ENCODE results near the gene OVAAL. TPM values are rescaled to one million over a fixed set of nuclear protein-coding genes. Genes with fewer than 3 reads are reported as not detected.

Gene OVAAL
- total RNA-seq, 2 donors from 2014 or later, result not detected

DNA sequence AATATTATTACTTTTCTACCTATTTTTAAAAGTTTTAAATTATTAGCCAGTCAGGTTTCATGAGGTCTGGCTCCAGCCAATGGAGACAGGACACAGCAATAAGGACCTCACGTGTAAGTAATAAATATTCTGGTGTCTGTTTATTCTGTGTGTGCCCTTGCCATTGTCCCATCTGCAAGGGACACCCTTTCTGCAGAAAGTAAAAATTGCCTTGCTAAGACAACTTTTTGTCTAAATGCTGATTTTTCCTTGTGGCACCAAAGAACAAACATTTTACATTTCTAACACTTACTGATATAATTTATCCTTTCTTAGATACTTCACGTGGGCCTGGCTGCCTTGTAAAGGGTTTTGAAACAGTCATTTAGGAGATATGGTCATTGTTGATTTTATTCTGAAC, 29.4 kb downstream of the OVAAL start:
- Histone ChIP-seq H3K27me3 (replicated peaks; ENCODE audit: insufficient read depth) (no peaks in the 10 kb centered on the region), H3K4me1 (ENCODE audit: control insufficient read depth in 1 of 2, low read depth in 2 of 2) (peaks cover 13 to 26% of the 10 kb centered on the region in 2 donors), H3K4me3 (no peak overlapping the region), H3K36me3 (no peaks in the 10 kb centered on the region), H3K27ac (peak overlapping the region in 1 of 2 donors; percentile 70), H3K9me3 (peaks cover 5% of the 10 kb centered on the region)
- no peak for ATAC-seq (ENCODE audit: insufficient number of reproducible peaks, low FRiP score, low read depth)
- TF ChIP-seq, protein P1, sequence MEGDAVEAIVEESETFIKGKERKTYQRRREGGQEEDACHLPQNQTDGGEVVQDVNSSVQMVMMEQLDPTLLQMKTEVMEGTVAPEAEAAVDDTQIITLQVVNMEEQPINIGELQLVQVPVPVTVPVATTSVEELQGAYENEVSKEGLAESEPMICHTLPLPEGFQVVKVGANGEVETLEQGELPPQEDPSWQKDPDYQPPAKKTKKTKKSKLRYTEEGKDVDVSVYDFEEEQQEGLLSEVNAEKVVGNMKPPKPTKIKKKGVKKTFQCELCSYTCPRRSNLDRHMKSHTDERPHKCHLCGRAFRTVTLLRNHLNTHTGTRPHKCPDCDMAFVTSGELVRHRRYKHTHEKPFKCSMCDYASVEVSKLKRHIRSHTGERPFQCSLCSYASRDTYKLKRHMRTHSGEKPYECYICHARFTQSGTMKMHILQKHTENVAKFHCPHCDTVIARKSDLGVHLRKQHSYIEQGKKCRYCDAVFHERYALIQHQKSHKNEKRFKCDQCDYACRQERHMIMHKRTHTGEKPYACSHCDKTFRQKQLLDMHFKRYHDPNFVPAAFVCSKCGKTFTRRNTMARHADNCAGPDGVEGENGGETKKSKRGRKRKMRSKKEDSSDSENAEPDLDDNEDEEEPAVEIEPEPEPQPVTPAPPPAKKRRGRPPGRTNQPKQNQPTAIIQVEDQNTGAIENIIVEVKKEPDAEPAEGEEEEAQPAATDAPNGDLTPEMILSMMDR (IDR thresholded peaks at IDR 0.05), result no peak
- no peak for DNase-seq (ENCODE audit: low spot score)

DNA sequence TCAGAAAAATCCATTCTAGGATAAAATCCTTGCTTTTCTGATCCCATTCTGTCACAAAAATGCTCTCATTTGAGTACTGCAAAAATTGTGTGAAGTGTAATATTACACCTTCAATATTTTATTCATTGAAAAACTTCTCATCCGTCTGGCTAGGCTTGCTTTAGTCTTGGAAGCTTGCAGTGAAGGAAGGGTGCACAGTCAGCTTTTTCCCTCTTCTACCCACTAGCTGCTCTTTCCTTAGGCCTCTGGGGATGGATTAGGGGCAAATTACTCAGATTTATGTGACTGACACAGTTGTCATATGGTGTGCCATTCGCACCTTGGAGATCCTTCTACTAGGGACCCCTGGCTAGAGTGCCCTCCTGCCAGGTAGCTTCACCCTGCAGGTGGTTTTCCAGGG, 32.1 kb downstream of the OVAAL start:
- Histone ChIP-seq H3K27me3 (replicated peaks; ENCODE audit: insufficient read depth) (no peaks in the 10 kb centered on the region), H3K27ac (no peak overlapping the region), H3K9me3 (peaks cover 5% of the 10 kb centered on the region), H3K4me3 (no peak overlapping the region), H3K36me3 (no peaks in the 10 kb centered on the region), H3K4me1 (ENCODE audit: control insufficient read depth in 1 of 2, low read depth in 2 of 2) (peaks cover 9 to 14% of the 10 kb centered on the region in 2 donors)
- ATAC-seq (ENCODE audit: insufficient number of reproducible peaks, low FRiP score, low read depth) (no peak), DNase-seq (ENCODE audit: low spot score) (no peak)
- TF ChIP-seq, protein P1 (IDR thresholded peaks at IDR 0.05), result no peak

DNA sequence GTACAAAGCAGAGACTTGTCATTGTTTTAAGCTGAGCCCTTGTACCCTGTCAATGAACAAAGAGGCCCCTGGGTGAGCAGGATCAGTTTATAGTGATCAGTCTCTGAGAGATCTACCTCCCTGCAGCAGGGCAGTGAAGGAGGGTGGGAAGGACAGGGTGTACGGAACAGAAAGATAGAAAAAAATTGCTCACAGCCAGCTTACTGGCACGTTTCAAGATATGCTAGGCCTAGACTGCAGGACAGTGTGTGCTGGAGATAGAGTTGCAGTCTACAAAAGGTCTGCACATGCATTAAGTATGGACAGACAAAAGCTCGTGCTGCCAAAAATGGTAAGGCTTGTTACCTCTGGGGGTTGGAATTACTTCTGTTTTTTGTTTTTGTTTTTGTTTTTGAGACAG, 34.6 kb downstream of the OVAAL start:
- DNase-seq (ENCODE audit: low spot score), result no peak
- Histone ChIP-seq H3K4me1 (ENCODE audit: control insufficient read depth in 1 of 2, low read depth in 2 of 2) (no peaks in the 10 kb centered on the region), H3K36me3 (no peaks in the 10 kb centered on the region), H3K27ac (no peak overlapping the region), H3K4me3 (no peak overlapping the region), H3K27me3 (replicated peaks; ENCODE audit: insufficient read depth) (no peaks in the 10 kb centered on the region), H3K9me3 (peaks cover under 1% of the 10 kb centered on the region)
- TF ChIP-seq, protein P1 (IDR thresholded peaks at IDR 0.05), result no peak
- ATAC-seq (ENCODE audit: insufficient number of reproducible peaks, low FRiP score, low read depth), result no peak

DNA sequence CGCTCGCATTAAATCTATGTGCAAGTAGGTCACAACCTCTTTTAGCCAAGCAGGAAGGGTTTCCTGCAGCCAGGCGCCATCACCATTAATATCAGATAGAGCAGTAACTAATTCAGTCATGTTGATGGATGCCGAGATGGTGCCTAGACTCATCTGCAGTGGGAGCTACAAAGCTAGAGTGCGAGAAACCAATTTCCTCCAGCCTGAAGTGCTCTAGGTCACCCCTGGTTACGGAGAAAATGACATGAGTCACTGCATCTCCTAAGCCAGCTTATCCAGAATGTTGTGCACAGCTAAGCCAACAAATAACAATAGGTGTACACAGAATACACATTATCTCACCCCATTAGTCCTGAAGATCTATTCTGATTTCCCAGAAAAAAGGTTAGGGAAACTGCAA, 36.0 kb downstream of the OVAAL start:
- Histone ChIP-seq H3K27ac (no peak overlapping the region), H3K4me3 (no peak overlapping the region), H3K9me3 (no peaks in the 10 kb centered on the region), H3K27me3 (replicated peaks; ENCODE audit: insufficient read depth) (no peaks in the 10 kb centered on the region), H3K4me1 (ENCODE audit: control insufficient read depth in 1 of 2, low read depth in 2 of 2) (no peaks in the 10 kb centered on the region), H3K36me3 (no peaks in the 10 kb centered on the region)
- DNase-seq (ENCODE audit: low spot score) (no peak), ATAC-seq (ENCODE audit: insufficient number of reproducible peaks, low FRiP score, low read depth) (no peak)
- TF ChIP-seq, protein P1 (IDR thresholded peaks at IDR 0.05), result no peak

DNA sequence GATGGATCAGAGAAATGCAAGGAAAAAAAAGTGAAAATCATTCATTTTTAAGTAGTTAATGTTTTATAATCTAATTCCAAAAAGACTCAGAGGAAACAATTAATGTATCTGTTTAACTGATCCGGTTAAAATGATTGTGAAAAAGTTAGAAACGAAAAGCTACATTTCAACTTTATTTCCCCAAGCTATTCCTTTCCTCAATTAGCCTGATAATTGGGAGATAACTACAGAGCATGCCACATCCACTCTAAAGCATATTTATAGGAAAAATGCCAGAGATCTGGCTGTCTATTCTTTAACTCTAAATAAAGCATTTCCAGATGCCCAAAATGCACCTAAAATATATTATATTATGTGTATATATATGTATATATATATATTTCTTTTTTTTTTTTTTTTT, 37.2 kb downstream of the OVAAL start:
- H3K4me3 ChIP-seq, result no peak overlapping the region
- DNase-seq (ENCODE audit: low spot score) (no peak), ATAC-seq (ENCODE audit: insufficient number of reproducible peaks, low FRiP score, low read depth) (no peak)
- H3K27ac ChIP-seq, result no peak overlapping the region
- no peaks in the 10 kb centered on the region for H3K9me3 ChIP-seq
- no peaks in the 10 kb centered on the region for H3K36me3 ChIP-seq
- H3K4me1 ChIP-seq (ENCODE audit: control insufficient read depth in 1 of 2, low read depth in 2 of 2), result no peaks in the 10 kb centered on the region
- H3K27me3 ChIP-seq (replicated peaks; ENCODE audit: insufficient read depth), result no peaks in the 10 kb centered on the region
- TF ChIP-seq, protein P1 (IDR thresholded peaks at IDR 0.05), result no peak

Data from thoracic aorta (tissue), 2 donors.